Liver (tissue), 9 donors: ENCODE results near the gene URI1. TPM values are rescaled to one million over a fixed set of nuclear protein-coding genes. Genes with fewer than 3 reads are reported as not detected.

Experiments
- DNase-seq: peaks from one replicate; pipeline ENCODE4 v3.0.0-alpha.2; 2017; ENCODE audit warnings: low spot score
- H3K27ac ChIP-seq, 2 donors: one replicate each; pipeline ENCODE4 v1.7.0; 2013; ENCODE audit warnings: inconsistent platforms in 2 of 2, low read length in 2 of 2, control low read depth in 1 of 2, low read depth in 1 of 2, mild to moderate bottlenecking in 1 of 2
- H3K27me3 ChIP-seq, 4 donors: one replicate each; pipeline versions ENCODE4 v1.6.1 to v1.7.0; 2013; ENCODE audit warnings: low read length in 3 of 4, inconsistent platforms in 1 of 4, mild to moderate bottlenecking in 1 of 4, moderate library complexity in 1 of 4; ENCODE audit not compliant: control insufficient read depth in 4 of 4, insufficient read depth in 4 of 4
- H3K36me3 ChIP-seq, 4 donors: one replicate each; pipeline versions ENCODE4 v1.6.1 to v1.7.0; 2013; ENCODE audit warnings: low read length in 3 of 4, mild to moderate bottlenecking in 3 of 4, low read depth in 1 of 4, moderate library complexity in 1 of 4; ENCODE audit not compliant: control insufficient read depth in 4 of 4, insufficient read depth in 3 of 4
- H3K4me1 ChIP-seq, 4 donors: one replicate each; pipeline versions ENCODE4 v1.6.1 to v1.7.0; 2013; ENCODE audit warnings: low read length in 3 of 4, mild to moderate bottlenecking in 3 of 4, moderate library complexity in 1 of 4; ENCODE audit not compliant: control insufficient read depth in 4 of 4, insufficient read depth in 4 of 4
- H3K4me3 ChIP-seq, 3 donors: one replicate each; pipeline versions ENCODE4 v1.6.1 to v1.7.0; 2013; ENCODE audit warnings: low read length in 3 of 3, control low read depth in 1 of 3, low read depth in 1 of 3, mild to moderate bottlenecking in 1 of 3
- H3K9ac ChIP-seq, 2 donors: one replicate each; pipeline ENCODE4 v1.7.0; 2013; ENCODE audit warnings: low read length in 2 of 2, mild to moderate bottlenecking in 2 of 2, moderate library complexity in 2 of 2, control low read depth in 1 of 2, low read depth in 1 of 2
- H3K9me3 ChIP-seq, 4 donors: one replicate each; pipeline versions ENCODE4 v1.6.1 to v1.7.0; 2013; ENCODE audit warnings: low read length in 3 of 4; ENCODE audit not compliant: control insufficient read depth in 4 of 4
- EGR1 ChIP-seq, 2 donors: IDR thresholded peaks; 2 replicates each; pipeline ENCODE4 v1.6.1; 2016 to 2018; ENCODE audit warnings: antibody characterized with exemption in 2 of 2, low read depth in 2 of 2
- FOXA1 ChIP-seq: IDR thresholded peaks from 2 replicates; pipeline ENCODE4 v1.6.1; 2016; ENCODE audit warnings: antibody characterized with exemption
- FOXA2 ChIP-seq: IDR thresholded peaks from 2 replicates; pipeline ENCODE4 v1.6.1; 2016; ENCODE audit warnings: antibody characterized with exemption
- GABPA ChIP-seq, 2 donors: IDR thresholded peaks in 1 of 2; conservative IDR thresholded peaks in 1 of 2; 2 replicates each; pipeline ENCODE4 v1.6.1; 2016; ENCODE audit warnings: antibody characterized with exemption in 2 of 2, mild to moderate bottlenecking in 1 of 2, moderate library complexity in 1 of 2
- HNF4A ChIP-seq, 2 donors: conservative IDR thresholded peaks; 2 replicates each; pipeline ENCODE4 v1.6.1; 2016; ENCODE audit warnings: antibody characterized with exemption in 2 of 2, mild to moderate bottlenecking in 2 of 2
- HNF4G ChIP-seq: IDR thresholded peaks from 2 replicates; pipeline ENCODE4 v1.6.1; 2016; ENCODE audit warnings: antibody characterized with exemption
- JUND ChIP-seq, 2 donors: IDR thresholded peaks; 2 replicates each; pipeline ENCODE4 v1.6.1; 2016; ENCODE audit warnings: antibody characterized with exemption in 2 of 2
- MAX ChIP-seq: IDR thresholded peaks from 2 replicates; pipeline ENCODE4 v1.6.1; 2016; ENCODE audit warnings: antibody characterized with exemption
- NR2F2 ChIP-seq: IDR thresholded peaks from 2 replicates; pipeline ENCODE4 v1.6.1; 2016; ENCODE audit warnings: antibody characterized with exemption
- RAD21 ChIP-seq, 2 donors: IDR thresholded peaks; 2 replicates each; pipeline ENCODE4 v1.6.1; 2016; ENCODE audit warnings: antibody characterized with exemption in 2 of 2, mild to moderate bottlenecking in 2 of 2
- REST ChIP-seq: IDR thresholded peaks from 2 replicates; pipeline ENCODE4 v1.6.1; 2016; ENCODE audit warnings: antibody characterized with exemption, mild to moderate bottlenecking
- SP1 ChIP-seq: IDR thresholded peaks from 2 replicates; pipeline ENCODE4 v1.6.1; 2018; ENCODE audit warnings: antibody characterized with exemption, mild to moderate bottlenecking
- TAF1 ChIP-seq: conservative IDR thresholded peaks from 2 replicates; pipeline ENCODE4 v1.6.1; 2016; ENCODE audit warnings: antibody characterized with exemption, mild to moderate bottlenecking
- YY1 ChIP-seq: IDR thresholded peaks from 2 replicates; pipeline ENCODE4 v1.6.1; 2016; ENCODE audit warnings: antibody characterized with exemption, mild to moderate bottlenecking
- WGBS: extraction: QIAGEN DNeasy Blood & Tissue Kit; methylation state at CpG from one replicate; pipeline ENCODE4 v1.1.7; 2013; 5-methylcytosine and 5-hydroxymethylcytosine counted together
- polyA plus RNA-seq, 2 donors: library from polyadenylated mRNA; stranded (reverse) in 1 of 2; unstranded in 1 of 2; fragments of 200-250 nt in 1 of 2; fragments of >200 nt in 1 of 2; fragmentation: Nextera tagmentation in 1 of 2; extraction: Ambion mirVana in 1 of 2; gene quantifications; one replicate each; pipeline versions ENCODE4 v1.2.1 to v1.2.3, GENCODE V29; 2013 to 2015
- total RNA-seq, 2 donors: library from RNA; depleted of rRNA; stranded (reverse); fragments of >200 nt; gene quantifications; one replicate each; pipeline ENCODE4 v1.2.3, GENCODE V29; 2014
- TF ChIP-seq, protein P1 (sequence below): fragments of 150-350 bp; IDR thresholded peaks from 2 replicates; pipeline ENCODE4 v1.5.1; 2017; ENCODE audit warnings: improper control_type of control experiment, low read depth, low read length; ENCODE audit not compliant: missing input control
- TF ChIP-seq, protein P2 (sequence below): IDR thresholded peaks from 2 replicates; pipeline ENCODE4 v1.6.1; 2016; ENCODE audit warnings: antibody characterized with exemption
- TF ChIP-seq, protein P3 (sequence below): IDR thresholded peaks from 2 replicates; pipeline ENCODE4 v1.6.1; 2016; ENCODE audit warnings: antibody characterized with exemption
- donor health status: healthy.
- donor health status: healthy.
- donor health status: healthy.
- donor health status: healthy.
- donor health status: healthy.

URI1 gene
- total and polyA plus RNA-seq, 4 donors, result 12.2 to 29.5 (median 15.7) TPM

GRCh38 chr19:29896802-29897201 is 45.2 kb upstream of the URI1 start:
- H3K9ac ChIP-seq, result no peak overlapping the region
- 68% methylated on average over 6 of the region's 6 CpGs for WGBS
- no peaks in the 10 kb centered on the region for H3K9me3 ChIP-seq
- no peak for DNase-seq
- no peak overlapping the region for H3K4me3 ChIP-seq
- no peak overlapping the region for H3K27ac ChIP-seq
- H3K36me3 ChIP-seq, result no peaks in the 10 kb centered on the region
- no peaks in the 10 kb centered on the region for H3K4me1 ChIP-seq
- no peaks in the 10 kb centered on the region for H3K27me3 ChIP-seq
- TF ChIP-seq NR2F2, result no peak
- TF ChIP-seq, protein P1, sequence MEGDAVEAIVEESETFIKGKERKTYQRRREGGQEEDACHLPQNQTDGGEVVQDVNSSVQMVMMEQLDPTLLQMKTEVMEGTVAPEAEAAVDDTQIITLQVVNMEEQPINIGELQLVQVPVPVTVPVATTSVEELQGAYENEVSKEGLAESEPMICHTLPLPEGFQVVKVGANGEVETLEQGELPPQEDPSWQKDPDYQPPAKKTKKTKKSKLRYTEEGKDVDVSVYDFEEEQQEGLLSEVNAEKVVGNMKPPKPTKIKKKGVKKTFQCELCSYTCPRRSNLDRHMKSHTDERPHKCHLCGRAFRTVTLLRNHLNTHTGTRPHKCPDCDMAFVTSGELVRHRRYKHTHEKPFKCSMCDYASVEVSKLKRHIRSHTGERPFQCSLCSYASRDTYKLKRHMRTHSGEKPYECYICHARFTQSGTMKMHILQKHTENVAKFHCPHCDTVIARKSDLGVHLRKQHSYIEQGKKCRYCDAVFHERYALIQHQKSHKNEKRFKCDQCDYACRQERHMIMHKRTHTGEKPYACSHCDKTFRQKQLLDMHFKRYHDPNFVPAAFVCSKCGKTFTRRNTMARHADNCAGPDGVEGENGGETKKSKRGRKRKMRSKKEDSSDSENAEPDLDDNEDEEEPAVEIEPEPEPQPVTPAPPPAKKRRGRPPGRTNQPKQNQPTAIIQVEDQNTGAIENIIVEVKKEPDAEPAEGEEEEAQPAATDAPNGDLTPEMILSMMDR, result no peak
- no peak for TF ChIP-seq GABPA (IDR thresholded peaks at IDR 0.05 in 1 of 2, conservative IDR thresholded peaks at IDR 0.05 in 1 of 2)
- no peak for TF ChIP-seq FOXA1
- TF ChIP-seq TAF1, result no peak
- TF ChIP-seq HNF4A (conservative IDR thresholded peaks at IDR 0.05), result no peak

DNA sequence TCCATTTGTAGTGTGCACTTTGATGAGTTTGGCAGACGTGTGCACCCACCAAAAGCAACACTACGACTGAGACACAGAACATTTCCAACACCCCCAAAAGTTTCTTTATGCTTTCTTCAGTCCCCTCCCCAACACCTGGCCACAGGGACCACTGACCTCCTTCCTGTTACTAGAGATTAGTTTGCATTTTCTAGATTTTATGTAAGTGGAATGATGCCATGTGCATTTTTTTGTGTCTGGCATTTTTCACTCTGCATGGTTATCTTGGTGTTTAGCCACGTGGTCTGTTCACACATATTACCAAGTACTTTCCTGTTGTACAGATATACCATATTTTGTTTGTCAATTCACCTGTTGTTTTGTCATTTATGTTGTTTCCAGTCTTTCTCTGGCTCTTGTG is 44.6 kb upstream of the URI1 start:
- DNase-seq, result no peak
- H3K27me3 ChIP-seq, result no peaks in the 10 kb centered on the region
- H3K9ac ChIP-seq, result no peak overlapping the region
- TF ChIP-seq YY1, result no peak
- no peak for TF ChIP-seq TAF1
- no peak for TF ChIP-seq EGR1 (IDR thresholded peaks at IDR 0.05; ENCODE audit: low read depth in 2 of 2)
- TF ChIP-seq, protein P2, sequence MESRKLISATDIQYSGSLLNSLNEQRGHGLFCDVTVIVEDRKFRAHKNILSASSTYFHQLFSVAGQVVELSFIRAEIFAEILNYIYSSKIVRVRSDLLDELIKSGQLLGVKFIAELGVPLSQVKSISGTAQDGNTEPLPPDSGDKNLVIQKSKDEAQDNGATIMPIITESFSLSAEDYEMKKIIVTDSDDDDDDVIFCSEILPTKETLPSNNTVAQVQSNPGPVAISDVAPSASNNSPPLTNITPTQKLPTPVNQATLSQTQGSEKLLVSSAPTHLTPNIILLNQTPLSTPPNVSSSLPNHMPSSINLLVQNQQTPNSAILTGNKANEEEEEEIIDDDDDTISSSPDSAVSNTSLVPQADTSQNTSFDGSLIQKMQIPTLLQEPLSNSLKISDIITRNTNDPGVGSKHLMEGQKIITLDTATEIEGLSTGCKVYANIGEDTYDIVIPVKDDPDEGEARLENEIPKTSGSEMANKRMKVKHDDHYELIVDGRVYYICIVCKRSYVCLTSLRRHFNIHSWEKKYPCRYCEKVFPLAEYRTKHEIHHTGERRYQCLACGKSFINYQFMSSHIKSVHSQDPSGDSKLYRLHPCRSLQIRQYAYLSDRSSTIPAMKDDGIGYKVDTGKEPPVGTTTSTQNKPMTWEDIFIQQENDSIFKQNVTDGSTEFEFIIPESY, result no peak
- no peak for TF ChIP-seq RAD21 (IDR thresholded peaks at IDR 0.05)
- TF ChIP-seq SP1, result no peak
- TF ChIP-seq HNF4G, result no peak
- no peaks in the 10 kb centered on the region for H3K4me1 ChIP-seq
- H3K36me3 ChIP-seq, result no peaks in the 10 kb centered on the region
- H3K27ac ChIP-seq, result no peak overlapping the region
- 58% methylated on average over 3 of the region's 3 CpGs for WGBS
- no peaks in the 10 kb centered on the region for H3K9me3 ChIP-seq
- H3K4me3 ChIP-seq, result no peak overlapping the region

DNA sequence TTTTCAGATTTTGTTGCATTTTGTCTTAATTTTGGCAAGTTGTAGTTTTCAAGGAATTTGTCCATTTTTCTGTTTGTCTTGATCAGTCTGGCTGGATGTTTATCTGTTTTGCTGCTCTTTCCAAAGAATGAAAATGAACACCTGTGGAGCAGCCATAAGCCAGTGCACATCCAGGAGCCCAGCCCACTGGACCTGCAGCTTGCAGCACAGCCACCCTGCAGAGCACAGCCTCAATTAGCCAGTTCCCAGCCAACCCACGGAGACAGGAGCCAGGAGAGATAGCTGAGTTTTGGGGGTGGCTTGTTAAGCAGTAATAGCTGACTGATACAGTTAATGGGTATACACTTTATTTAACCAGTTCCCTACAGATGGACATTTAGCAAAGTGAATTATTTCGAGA is 38.0 kb upstream of the URI1 start:
- peaks cover 0 to 4% (median 0%) of the 10 kb centered on the region in 4 donors for H3K27me3 ChIP-seq
- DNase-seq, result no peak
- no peak overlapping the region for H3K27ac ChIP-seq
- H3K4me1 ChIP-seq, result no peaks in the 10 kb centered on the region
- no peaks in the 10 kb centered on the region for H3K36me3 ChIP-seq
- 72% methylated on average over 2 of the region's 2 CpGs for WGBS
- H3K4me3 ChIP-seq, result no peak overlapping the region
- no peaks in the 10 kb centered on the region for H3K9me3 ChIP-seq
- no peak overlapping the region for H3K9ac ChIP-seq
- TF ChIP-seq NR2F2 (no peak), MAX (no peak), EGR1 (IDR thresholded peaks at IDR 0.05; ENCODE audit: low read depth in 2 of 2) (no peak), JUND (IDR thresholded peaks at IDR 0.05) (no peak), SP1 (no peak), TAF1 (no peak), FOXA1 (no peak), REST (no peak), FOXA2 (no peak)
- TF ChIP-seq, protein P3, sequence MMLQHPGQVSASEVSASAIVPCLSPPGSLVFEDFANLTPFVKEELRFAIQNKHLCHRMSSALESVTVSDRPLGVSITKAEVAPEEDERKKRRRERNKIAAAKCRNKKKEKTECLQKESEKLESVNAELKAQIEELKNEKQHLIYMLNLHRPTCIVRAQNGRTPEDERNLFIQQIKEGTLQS, result no peak
- TF ChIP-seq, protein P2, result no peak
